CD4-positive, alpha-beta T cell (primary cell): ENCODE measurements around the gene RBM7. TPM values are rescaled to one million over a fixed set of nuclear protein-coding genes. Genes with fewer than 3 reads are reported as not detected.

ENCODE experiments used
- ATAC-seq: fragments of 200-7000 bp; cut with Tn5 transposase; one replicate; pipeline ENCODE4 v1.10.0; 2022; ENCODE audit warnings: mild to moderate bottlenecking; ENCODE audit not compliant: poor library complexity
- CTCF ChIA-PET: fragments of 350-600 bp; sonication (Branson Sonifier 250); formaldehyde crosslinking; loops from one replicate; lab custom pipeline; 2021; ENCODE audit warnings: antibody characterized with exemption, inconsistent platforms; lab: Charles Lee
- POLR2A ChIA-PET: fragments of 350-600 bp; sonication (Branson Sonifier 250); formaldehyde crosslinking; loops from one replicate; lab custom pipeline; 2021; ENCODE audit warnings: antibody characterized with exemption, inconsistent platforms; lab: Charles Lee
- DNase-seq, 14 experiments: peaks; one replicate each; pipeline ENCODE4 v3.0.0-alpha.2; 2013 to 2020; ENCODE audit warnings: mixed read lengths in 2 of 14
- H3K27ac ChIP-seq, 2 donors: one replicate each; pipeline versions ENCODE4 v1.5.1 to v1.7.0; 2013; ENCODE audit warnings: low read length in 2 of 2, low read depth in 1 of 2, mild to moderate bottlenecking in 1 of 2
- H3K27me3 ChIP-seq, 2 experiments: 1 replicate in 1 of 2; 2 replicates in 1 of 2; pipeline versions ENCODE4 v1.6.1 to v1.7.0; 2013; ENCODE audit warnings: low read length in 2 of 2, control low read depth in 1 of 2, mild to moderate bottlenecking in 1 of 2, moderate library complexity in 1 of 2; ENCODE audit not compliant: insufficient read depth in 2 of 2, control insufficient read depth in 1 of 2
- H3K36me3 ChIP-seq: one replicate; pipeline ENCODE4 v1.6.1; 2013; ENCODE audit warnings: low read length, control low read depth; ENCODE audit not compliant: insufficient read depth
- H3K4me1 ChIP-seq: one replicate; pipeline ENCODE4 v1.6.1; 2013; ENCODE audit warnings: low read length, control low read depth; ENCODE audit not compliant: insufficient read depth
- H3K4me3 ChIP-seq: one replicate; pipeline ENCODE4 v1.5.1; 2013; ENCODE audit warnings: mild to moderate bottlenecking, low read length, moderate library complexity
- H3K9me3 ChIP-seq, 2 experiments: 1 replicate in 1 of 2; 2 replicates in 1 of 2; pipeline versions ENCODE4 v1.6.1 to v1.7.0; 2013; ENCODE audit warnings: low read length in 2 of 2, mild to moderate bottlenecking in 2 of 2, control low read depth in 1 of 2, moderate library complexity in 1 of 2; ENCODE audit not compliant: control insufficient read depth in 1 of 2, insufficient read depth in 1 of 2
- H3K27ac Mint-ChIP-seq: one replicate; pipeline ENCODE4 v1.8.0; 2020; ENCODE audit warnings: mixed read lengths
- H3K27me3 Mint-ChIP-seq: one replicate; pipeline ENCODE4 v1.8.0; 2021; ENCODE audit warnings: mixed read lengths
- H3K36me3 Mint-ChIP-seq: one replicate; pipeline ENCODE4 v1.8.0; 2021; ENCODE audit warnings: low read depth, mixed read lengths
- H3K4me1 Mint-ChIP-seq: one replicate; pipeline ENCODE4 v1.8.0; 2021; ENCODE audit warnings: low read depth, mixed read lengths
- H3K4me3 Mint-ChIP-seq: one replicate; pipeline ENCODE4 v1.8.0; 2020; ENCODE audit warnings: mild to moderate bottlenecking, mixed read lengths
- H3K9me3 Mint-ChIP-seq: one replicate; pipeline ENCODE4 v1.8.0; 2020; ENCODE audit warnings: mixed read lengths
- intact Hi-C, 2 experiments: fragments of 100-400 bp; cut with DNase I in 1 of 2; cut with micrococcal nuclease in 1 of 2; formaldehyde crosslinking; loops; one replicate each; pipeline versions ENCODE4 v1.15.1 to v1.9.0; 2023 to 2025; cut with DNase I, micrococcal nuclease
- total RNA-seq, 174 experiments: library from RNA in 2 of 174; stranded (reverse) in 2 of 174; gene quantifications; one replicate each; pipeline ENCODE4 v1.2.3 and lab custom pipeline; 2021 to 2026
- TF ChIP-seq, protein P1 (sequence below): fragments of 200-600 bp; IDR thresholded peaks from one replicate; pipeline ENCODE4 v1.8.0; 2022; ENCODE audit warnings: antibody characterized with exemption, mild to moderate bottlenecking

Gene RBM7
- total RNA-seq, 2 experiments from 2014 or later, result 76.1 to 81.9 TPM

DNA sequence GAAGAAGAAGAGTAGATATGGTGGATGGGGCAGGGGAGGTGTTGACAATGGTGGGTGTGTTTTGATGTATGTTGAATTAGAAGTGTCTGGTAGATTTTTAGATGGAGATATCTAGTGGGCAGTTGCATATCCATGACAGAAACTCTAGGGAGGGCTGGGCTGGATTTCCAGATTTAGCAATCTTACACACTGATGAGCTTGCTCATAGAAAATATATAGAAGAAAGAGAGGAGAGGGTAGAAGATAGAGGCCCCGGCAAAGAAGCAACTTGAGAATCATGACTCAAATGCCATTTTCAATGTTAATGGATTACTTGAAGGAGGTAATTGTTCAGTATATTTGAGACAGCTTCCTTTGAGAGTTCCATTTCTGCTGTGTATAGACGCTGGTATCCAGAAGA is 47.0 kb downstream of the RBM7 start:
- peaks cover 56% of the 10 kb centered on the region for H3K36me3 ChIP-seq
- Mint-ChIP-seq H3K4me3 (no peak overlapping the region), H3K27me3 (no peaks in the 10 kb centered on the region), H3K9me3 (no peaks in the 10 kb centered on the region), H3K4me1 (peaks cover 6% of the 10 kb centered on the region), H3K36me3 (peaks cover 78% of the 10 kb centered on the region), H3K27ac (no peak overlapping the region)
- no peaks in the 10 kb centered on the region for H3K9me3 ChIP-seq
- no peaks in the 10 kb centered on the region for H3K27me3 ChIP-seq
- DNase-seq (no peak), ATAC-seq (no peak)
- intact Hi-C loops, result no loop called here
- H3K4me1 ChIP-seq, result no peaks in the 10 kb centered on the region
- CTCF ChIA-PET, result no interaction called here
- POLR2A ChIA-PET, result no interaction called here
- TF ChIP-seq, protein P1, sequence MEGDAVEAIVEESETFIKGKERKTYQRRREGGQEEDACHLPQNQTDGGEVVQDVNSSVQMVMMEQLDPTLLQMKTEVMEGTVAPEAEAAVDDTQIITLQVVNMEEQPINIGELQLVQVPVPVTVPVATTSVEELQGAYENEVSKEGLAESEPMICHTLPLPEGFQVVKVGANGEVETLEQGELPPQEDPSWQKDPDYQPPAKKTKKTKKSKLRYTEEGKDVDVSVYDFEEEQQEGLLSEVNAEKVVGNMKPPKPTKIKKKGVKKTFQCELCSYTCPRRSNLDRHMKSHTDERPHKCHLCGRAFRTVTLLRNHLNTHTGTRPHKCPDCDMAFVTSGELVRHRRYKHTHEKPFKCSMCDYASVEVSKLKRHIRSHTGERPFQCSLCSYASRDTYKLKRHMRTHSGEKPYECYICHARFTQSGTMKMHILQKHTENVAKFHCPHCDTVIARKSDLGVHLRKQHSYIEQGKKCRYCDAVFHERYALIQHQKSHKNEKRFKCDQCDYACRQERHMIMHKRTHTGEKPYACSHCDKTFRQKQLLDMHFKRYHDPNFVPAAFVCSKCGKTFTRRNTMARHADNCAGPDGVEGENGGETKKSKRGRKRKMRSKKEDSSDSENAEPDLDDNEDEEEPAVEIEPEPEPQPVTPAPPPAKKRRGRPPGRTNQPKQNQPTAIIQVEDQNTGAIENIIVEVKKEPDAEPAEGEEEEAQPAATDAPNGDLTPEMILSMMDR, result no peak
- no peak overlapping the region for H3K4me3 ChIP-seq
- no peak overlapping the region for H3K27ac ChIP-seq

DNA sequence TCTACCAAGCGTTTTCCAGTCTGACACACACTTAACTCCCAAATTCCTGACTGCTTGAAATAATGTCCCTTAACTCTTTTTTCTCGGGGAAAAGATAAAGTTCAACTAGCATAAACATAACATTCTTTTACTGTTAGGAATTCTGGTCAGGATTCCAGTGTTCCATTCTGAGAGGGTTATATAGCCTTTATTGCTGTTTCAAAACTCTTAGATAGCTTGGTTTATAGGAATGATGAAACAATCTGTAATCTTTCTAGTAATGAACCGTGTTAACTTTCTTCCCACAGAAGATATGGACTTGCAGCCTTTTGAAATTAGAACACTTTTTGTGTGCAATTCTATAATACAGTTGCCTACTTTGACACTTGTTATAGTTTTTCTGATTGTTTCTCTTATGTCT is 47.4 kb downstream of the RBM7 start:
- Mint-ChIP-seq H3K9me3 (no peaks in the 10 kb centered on the region), H3K36me3 (peaks cover 77% of the 10 kb centered on the region), H3K4me1 (peaks cover 6% of the 10 kb centered on the region), H3K27me3 (no peaks in the 10 kb centered on the region), H3K4me3 (no peak overlapping the region), H3K27ac (no peak overlapping the region)
- Histone ChIP-seq H3K27me3 (no peaks in the 10 kb centered on the region), H3K4me1 (no peaks in the 10 kb centered on the region), H3K9me3 (no peaks in the 10 kb centered on the region), H3K36me3 (peaks cover 59% of the 10 kb centered on the region), H3K4me3 (no peak overlapping the region), H3K27ac (no peak overlapping the region)
- ChIA-PET POLR2A (no interaction called here), CTCF (no interaction called here)
- TF ChIP-seq, protein P1, result no peak
- DNase-seq (no peak), ATAC-seq (no peak)
- intact Hi-C loops, result no loop called here

DNA sequence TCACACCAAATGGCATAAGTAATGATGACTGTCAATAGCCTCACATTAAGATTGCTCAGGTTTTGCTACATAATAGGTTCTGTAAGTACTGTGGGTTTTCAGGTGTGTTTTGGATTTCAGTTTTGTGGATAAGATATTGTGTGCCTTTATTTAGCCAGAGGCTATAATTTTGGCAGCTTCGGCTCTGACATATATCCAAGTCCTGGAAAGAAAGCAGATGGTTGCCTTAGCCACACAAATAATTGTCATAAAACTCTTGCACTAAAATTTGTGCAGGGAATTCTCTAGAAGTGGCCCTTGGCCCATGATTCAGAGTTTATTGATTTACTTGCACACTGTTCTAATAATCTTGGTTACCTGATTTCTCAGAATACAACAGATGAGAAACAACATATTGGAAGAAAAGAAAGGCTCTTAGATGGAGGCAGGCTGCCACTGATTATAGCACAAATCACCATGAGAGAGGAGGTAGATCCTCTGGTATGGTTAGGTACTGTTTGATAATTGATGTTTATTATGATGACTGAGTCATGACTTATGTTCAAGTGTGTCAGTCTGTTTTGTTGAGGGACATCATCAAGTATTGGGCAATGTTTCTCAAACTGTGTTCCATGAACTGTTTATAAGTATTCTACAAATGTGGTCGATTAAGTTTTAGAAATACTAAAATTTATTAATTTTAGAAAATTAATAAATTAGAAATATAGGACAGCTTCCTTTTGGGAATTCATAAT is 48.5 kb downstream of the RBM7 start:
- H3K4me3 ChIP-seq, result no peak overlapping the region
- TF ChIP-seq, protein P1, result no peak
- CTCF ChIA-PET, result no interaction called here
- Mint-ChIP-seq H3K36me3 (peaks cover 74% of the 10 kb centered on the region), H3K4me1 (no peaks in the 10 kb centered on the region), H3K9me3 (no peaks in the 10 kb centered on the region), H3K27ac (no peak overlapping the region), H3K4me3 (no peak overlapping the region), H3K27me3 (no peaks in the 10 kb centered on the region)
- POLR2A ChIA-PET, result no interaction called here
- H3K27ac ChIP-seq, result no peak overlapping the region
- no peaks in the 10 kb centered on the region for H3K9me3 ChIP-seq
- no peak for DNase-seq
- H3K36me3 ChIP-seq, result peaks cover 54% of the 10 kb centered on the region
- ATAC-seq, result no peak
- H3K27me3 ChIP-seq, result no peaks in the 10 kb centered on the region
- no peaks in the 10 kb centered on the region for H3K4me1 ChIP-seq
- intact Hi-C loops, result no loop called here
